ENCODE results near the gene ARFIP2.

The ARFIP2 gene

DNA sequence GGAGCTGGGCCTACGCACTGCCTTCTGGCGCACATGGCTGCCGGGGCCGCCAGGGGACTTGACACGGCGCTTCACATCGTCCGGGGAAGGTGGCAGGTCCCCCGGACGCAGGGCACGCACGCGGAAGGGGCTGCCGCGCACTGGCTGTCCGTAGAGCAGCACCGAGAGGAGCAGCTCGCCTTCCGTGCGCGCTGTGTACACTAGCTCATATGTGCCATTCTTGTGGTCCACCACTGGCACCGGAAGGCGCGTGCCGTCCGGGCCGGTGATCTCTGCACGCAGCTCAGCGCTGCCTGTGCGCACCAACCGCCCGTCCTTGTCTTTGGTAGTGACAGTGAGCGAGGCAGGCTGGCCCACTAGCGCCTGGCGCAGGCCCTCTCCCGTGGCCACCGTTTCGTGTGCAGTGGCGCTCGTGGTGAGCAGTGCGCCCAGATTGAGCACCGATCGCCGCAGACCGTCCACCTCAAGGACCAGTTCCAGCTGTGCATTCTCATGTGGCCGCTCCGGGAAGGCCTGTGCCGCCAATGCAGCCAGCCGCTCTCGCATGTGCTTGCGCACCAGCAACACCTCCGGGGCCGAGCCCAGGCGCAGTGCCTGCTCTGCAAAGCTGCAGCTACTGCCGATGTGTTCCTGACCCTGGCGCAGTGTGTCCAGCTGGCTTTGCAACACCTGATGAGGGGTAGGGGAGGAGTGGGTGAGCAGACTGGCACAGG, 24.6 kb downstream of the ARFIP2 start:
- TF ChIP-seq JUND (IDR thresholded peaks at IDR 0.05; ENCODE audit: low read depth): no peak
- DNase-seq (ENCODE audit: low read depth in 1 of 2, low spot score in 1 of 2): no peak
- in situ Hi-C loops (cut with HindIII; ENCODE audit: low pct_unique_long_range_greater_than_20kb, low sequenced_read_pairs): no loop called here

DNA sequence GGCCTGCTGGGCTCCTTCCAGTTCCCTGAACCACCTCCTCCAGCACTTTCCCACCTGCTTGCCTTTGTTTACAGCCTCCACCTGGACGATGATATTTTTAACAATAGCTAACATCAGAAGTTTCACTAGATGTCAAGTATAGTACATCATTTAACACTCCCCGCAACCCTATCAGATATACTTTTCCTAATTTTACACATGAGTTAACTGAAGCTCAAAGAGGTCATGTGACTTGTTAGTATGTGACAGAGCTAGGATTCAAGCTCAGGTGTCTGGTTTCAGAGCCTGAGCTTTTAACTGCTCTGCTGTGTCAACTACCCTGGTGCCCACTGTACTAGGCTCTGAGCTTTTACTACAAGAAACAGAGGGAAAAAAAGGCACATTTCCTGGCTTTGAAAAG, 26.1 kb downstream of the ARFIP2 start:
- no peak for DNase-seq (ENCODE audit: low read depth in 1 of 2, low spot score in 1 of 2)
- no peak for TF ChIP-seq JUND (IDR thresholded peaks at IDR 0.05; ENCODE audit: low read depth)
- in situ Hi-C loops (cut with HindIII; ENCODE audit: low pct_unique_long_range_greater_than_20kb, low sequenced_read_pairs): no loop called here

GRCh38 chr11:6453152-6453551, 28.0 kb downstream of the ARFIP2 start:
- TF ChIP-seq JUND (IDR thresholded peaks at IDR 0.05; ENCODE audit: low read depth): no peak
- DNase-seq (ENCODE audit: low read depth in 1 of 2, low spot score in 1 of 2): no peak
- in situ Hi-C loops (cut with HindIII; ENCODE audit: low pct_unique_long_range_greater_than_20kb, low sequenced_read_pairs): no loop called here

GRCh38 chr11:6452219-6452618, 28.9 kb downstream of the ARFIP2 start:
- DNase-seq (ENCODE audit: low read depth in 1 of 2, low spot score in 1 of 2): no peak
- in situ Hi-C loops (cut with HindIII; ENCODE audit: low pct_unique_long_range_greater_than_20kb, low sequenced_read_pairs): no loop called here
- TF ChIP-seq JUND (IDR thresholded peaks at IDR 0.05; ENCODE audit: low read depth): no peak

DNA sequence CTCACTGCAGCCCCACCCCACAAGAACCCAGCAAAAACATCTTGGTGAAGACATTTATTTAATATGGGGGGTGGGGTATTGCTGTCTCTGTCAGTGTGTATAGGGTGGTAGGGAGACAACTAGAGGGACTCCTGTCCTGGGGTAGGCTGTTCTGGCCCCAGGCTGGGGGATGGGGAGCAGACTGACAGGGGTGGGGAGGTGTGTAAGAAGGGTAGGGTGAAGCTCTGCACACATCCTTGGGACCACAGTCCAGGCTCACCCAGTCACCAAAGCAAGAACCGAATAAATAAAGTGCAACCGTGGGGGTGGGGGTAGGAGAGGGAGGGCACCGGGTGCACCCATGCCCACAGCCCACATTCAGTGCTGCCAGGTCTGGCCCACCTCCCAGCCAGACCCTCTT, 32.6 kb downstream of the ARFIP2 start:
- no peak for DNase-seq (ENCODE audit: low read depth in 1 of 2, low spot score in 1 of 2)
- no peak for TF ChIP-seq JUND (IDR thresholded peaks at IDR 0.05; ENCODE audit: low read depth)
- in situ Hi-C loops (cut with HindIII; ENCODE audit: low pct_unique_long_range_greater_than_20kb, low sequenced_read_pairs): no loop called here

GRCh38 chr11:6443269-6444003, 37.7 kb downstream of the ARFIP2 start:
- DNase-seq (ENCODE audit: low read depth in 1 of 2, low spot score in 1 of 2): peak; percentile 9 to 45
- TF ChIP-seq JUND (IDR thresholded peaks at IDR 0.05; ENCODE audit: low read depth): no peak
- in situ Hi-C loops (cut with HindIII; ENCODE audit: low pct_unique_long_range_greater_than_20kb, low sequenced_read_pairs): no loop called here

DNA sequence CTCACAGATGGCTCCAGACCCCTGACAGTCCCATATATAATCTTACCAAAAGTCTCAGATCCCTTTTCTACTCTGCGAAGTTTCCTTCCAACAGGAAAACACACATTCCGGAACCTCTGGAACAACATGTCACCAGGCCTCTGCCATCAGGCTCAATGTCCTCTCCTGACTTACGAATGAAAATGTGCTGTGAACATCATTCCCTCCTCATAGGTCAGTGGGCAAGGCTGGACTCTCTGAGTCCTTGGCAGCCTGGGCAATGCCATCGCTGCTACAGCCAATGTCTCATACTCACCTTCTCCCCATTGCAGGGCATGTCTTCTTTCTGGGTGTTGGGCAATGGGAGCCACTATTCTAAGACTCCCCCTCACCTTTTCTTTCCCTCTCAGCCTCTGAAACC, 38.7 kb downstream of the ARFIP2 start:
- TF ChIP-seq JUND (IDR thresholded peaks at IDR 0.05; ENCODE audit: low read depth): no peak
- no peak for DNase-seq (ENCODE audit: low read depth in 1 of 2, low spot score in 1 of 2)
- in situ Hi-C loops (cut with HindIII; ENCODE audit: low pct_unique_long_range_greater_than_20kb, low sequenced_read_pairs): no loop called here

GRCh38 chr11:6440906-6441358, 40.2 kb downstream of the ARFIP2 start, which contains the start of gene HPX:
Gene HPX (minus strand): TSS chr11:6440987. CDS start chr11:6440963, 24 bp downstream.
- no peak for TF ChIP-seq JUND (IDR thresholded peaks at IDR 0.05; ENCODE audit: low read depth)
- in situ Hi-C loops (cut with HindIII; ENCODE audit: low pct_unique_long_range_greater_than_20kb, low sequenced_read_pairs): no loop called here

DNA sequence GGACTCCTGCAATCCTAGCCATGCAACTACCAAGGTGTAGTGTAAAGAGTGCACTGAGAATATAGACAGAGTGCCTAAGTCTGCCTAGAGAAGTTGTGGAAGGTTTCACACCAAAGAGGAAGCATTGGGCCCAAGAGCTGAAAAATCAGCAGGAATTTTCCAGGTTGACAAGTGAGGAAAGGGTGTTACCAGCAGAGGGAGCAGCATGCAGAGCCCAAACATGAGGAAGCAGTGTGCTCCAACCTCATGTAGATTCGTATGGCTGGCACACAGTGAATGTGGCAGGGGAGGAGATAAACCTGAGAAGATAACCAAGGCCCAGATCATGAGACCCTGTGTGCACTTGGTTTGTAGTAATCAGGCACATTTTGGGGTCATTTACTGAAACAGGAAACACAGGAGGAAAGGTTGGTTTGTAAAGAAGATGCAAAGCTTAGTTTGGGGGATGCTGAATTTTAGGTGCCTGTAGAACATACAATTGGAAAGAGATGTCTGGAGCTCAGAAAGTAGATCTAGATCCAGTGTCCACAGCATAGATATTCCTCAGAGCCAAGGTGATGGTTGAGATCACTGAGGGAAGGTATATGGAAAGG, 42.1 kb downstream of the ARFIP2 start:
- TF ChIP-seq JUND (IDR thresholded peaks at IDR 0.05; ENCODE audit: low read depth): no peak
- in situ Hi-C loops (cut with HindIII; ENCODE audit: low pct_unique_long_range_greater_than_20kb, low sequenced_read_pairs): no loop called here
- peak; percentile 44 to 71 for DNase-seq (ENCODE audit: low read depth in 1 of 2, low spot score in 1 of 2)

More at GRCh38 chr11:6440906-6441358, 40.2 kb downstream of the ARFIP2 start, which contains the start of gene HPX:
- peak in 1 of 2 experiments; percentile 18 for DNase-seq (ENCODE audit: low read depth in 1 of 2, low spot score in 1 of 2)

- no peak for TF ChIP-seq JUND (IDR thresholded peaks at IDR 0.05; ENCODE audit: low read depth)
- in situ Hi-C loops (cut with HindIII; ENCODE audit: low pct_unique_long_range_greater_than_20kb, low sequenced_read_pairs): no loop called here
- no peak for DNase-seq (ENCODE audit: low read depth in 1 of 2, low spot score in 1 of 2)
Measured at GRCh38 chr11:6437993-6438392, 43.1 kb downstream of the ARFIP2 start.

DNA sequence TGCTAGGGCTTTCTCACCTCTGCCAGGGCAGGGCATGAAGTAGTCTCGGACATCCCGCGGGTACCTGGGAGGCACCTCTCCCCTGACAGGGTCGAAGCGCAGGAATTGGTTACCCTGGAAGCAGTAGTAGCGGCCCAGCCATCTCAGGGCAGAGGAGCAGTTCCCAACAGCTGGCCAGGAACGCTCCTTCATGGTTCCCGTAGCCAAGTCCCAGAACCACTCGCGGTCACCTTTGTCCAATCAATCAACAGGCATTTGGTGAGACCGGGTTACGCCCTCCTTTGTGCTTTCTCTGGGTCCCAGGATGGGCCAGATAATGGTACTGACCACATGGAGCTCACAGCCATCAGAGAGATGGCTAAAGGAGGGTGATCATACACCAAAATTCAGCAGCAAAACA, 43.7 kb downstream of the ARFIP2 start:
- no peak for TF ChIP-seq JUND (IDR thresholded peaks at IDR 0.05; ENCODE audit: low read depth)
- in situ Hi-C loops (cut with HindIII; ENCODE audit: low pct_unique_long_range_greater_than_20kb, low sequenced_read_pairs): no loop called here

GRCh38 chr11:6433998-6434660, 47.0 kb downstream of the ARFIP2 start:
- DNase-seq (ENCODE audit: low read depth in 1 of 2, low spot score in 1 of 2): peak in 1 of 2 experiments; percentile 35
- no peak for TF ChIP-seq JUND (IDR thresholded peaks at IDR 0.05; ENCODE audit: low read depth)
- in situ Hi-C loops (cut with HindIII; ENCODE audit: low pct_unique_long_range_greater_than_20kb, low sequenced_read_pairs): no loop called here

More for the DNA sequence above, 43.7 kb downstream of the ARFIP2 start:
- no peak for DNase-seq (ENCODE audit: low read depth in 1 of 2, low spot score in 1 of 2)

Measured in T47D (cell line).